SU-DHL-6 (cell line): ENCODE results near the gene TWIST2.

Experiments used
- H2AFZ ChIP-seq: fragments of 200-600 bp; sonication (generic); 2 replicates; pipeline ENCODE4 v1.6.1; 2014; ENCODE audit warnings: low read depth, mild to moderate bottlenecking, moderate library complexity, mixed read lengths, antibody characterized with exemption, low read length; ENCODE audit not compliant: severe bottlenecking
- H3F3A ChIP-seq: fragments of 200-600 bp; shearing (Covaris generic); 2 replicates; pipeline ENCODE4 v1.6.0; 2016; ENCODE audit warnings: antibody characterized with exemption, mild to moderate bottlenecking; ENCODE audit not compliant: insufficient read depth
- H3K27ac ChIP-seq: fragments of 200-600 bp; sonication (generic); 2 replicates; pipeline ENCODE4 v1.5.1; 2016; ENCODE audit warnings: low read depth, mild to moderate bottlenecking, low read length, moderate library complexity, mixed read lengths
- H3K27me3 ChIP-seq: fragments of 200-600 bp; sonication (generic), shearing (Covaris generic); 2 replicates; pipeline ENCODE4 v1.6.0; 2014; ENCODE audit warnings: mild to moderate bottlenecking, low read length
- H3K36me3 ChIP-seq: fragments of 200-600 bp; sonication (generic); 2 replicates; pipeline ENCODE4 v1.6.1; 2014; ENCODE audit warnings: mild to moderate bottlenecking, low read length, mixed read lengths
- H3K4me2 ChIP-seq: fragments of 300-600, 200-600 bp; shearing (Covaris generic), sonication (generic); 2 replicates; pipeline ENCODE4 v1.6.0; 2014; ENCODE audit warnings: low read length, low read depth, mild to moderate bottlenecking; ENCODE audit not compliant: poor library complexity, severe bottlenecking
- H3K4me3 ChIP-seq: fragments of 200-600 bp; sonication (generic); 2 replicates; pipeline ENCODE4 v1.5.1; 2014; ENCODE audit warnings: antibody characterized with exemption, low read length, mild to moderate bottlenecking, mixed read lengths; ENCODE audit not compliant: insufficient read depth, poor library complexity, severe bottlenecking
- H3K79me2 ChIP-seq: fragments of 200-600 bp; sonication (generic); 2 replicates; pipeline ENCODE4 v1.6.1; 2014; ENCODE audit warnings: mild to moderate bottlenecking, low read length, moderate library complexity; ENCODE audit not compliant: insufficient read depth
- H3K9ac ChIP-seq: fragments of 200-600 bp; sonication (generic); 2 replicates; pipeline ENCODE4 v1.7.0; 2014; ENCODE audit warnings: mild to moderate bottlenecking, low read length
- H3K9me2 ChIP-seq: fragments of 200-600 bp; sonication (generic); replicated peaks from 2 replicates; pipeline ENCODE4 v1.6.1; 2014; ENCODE audit warnings: low read length; ENCODE audit not compliant: insufficient read depth
- H3K9me3 ChIP-seq: fragments of 200-600 bp; sonication (generic); 2 replicates; pipeline ENCODE4 v1.6.1; 2014; ENCODE audit warnings: low read length, mixed read lengths; ENCODE audit not compliant: insufficient read depth
- H4K20me1 ChIP-seq: fragments of 200-600 bp; sonication (generic); 2 replicates; pipeline ENCODE4 v1.6.1; 2014; ENCODE audit warnings: low read depth, mild to moderate bottlenecking, antibody characterized with exemption, low read length, moderate library complexity, mixed read lengths
- EZH2phosphoT487 ChIP-seq: fragments of 200-600 bp; sonication (generic), shearing (Covaris generic); conservative IDR thresholded peaks from 2 replicates; pipeline ENCODE4 v1.6.1; 2018; ENCODE audit warnings: mild to moderate bottlenecking, antibody characterized with exemption, low read length, moderate library complexity, mixed read lengths
- TF ChIP-seq, protein P1 (sequence below): fragments of 200-600 bp; sonication (generic); IDR thresholded peaks from one replicate; pipeline ENCODE4 v1.5.1; 2017; ENCODE audit warnings: antibody characterized with exemption, mild to moderate bottlenecking, low read length, moderate library complexity; ENCODE audit not compliant: insufficient read depth, poor library complexity, severe bottlenecking

Gene TWIST2

DNA sequence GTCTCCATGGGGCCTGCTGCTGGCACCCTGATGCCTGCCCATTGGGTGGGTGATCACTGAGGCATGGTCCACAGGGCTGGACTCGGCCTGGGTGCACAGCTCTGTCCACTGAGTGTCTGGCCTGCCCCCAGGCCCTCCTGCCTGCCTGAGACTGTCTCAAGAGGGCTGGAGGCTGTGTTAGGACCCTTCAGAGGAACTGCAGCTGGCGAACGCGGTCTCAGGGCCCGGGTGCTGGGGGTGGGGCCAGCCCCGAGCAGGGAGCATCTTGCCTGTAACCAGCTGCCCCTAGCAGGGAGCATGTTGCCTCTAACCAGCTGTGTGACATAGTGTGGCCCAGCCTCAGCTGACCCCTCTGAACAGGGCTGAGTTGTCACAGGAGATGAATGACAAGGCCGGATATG is 50.0 kb downstream of the TWIST2 start:
- Histone ChIP-seq H3K4me3 (no peak overlapping the region), H3K27me3 (no peaks in the 10 kb centered on the region; the same call in 1 of the 2 replicates), H3K9me3 (no peaks in the 10 kb centered on the region), H3K79me2 (no peaks in the 10 kb centered on the region), H3K4me2 (no peak overlapping the region), H4K20me1 (no peaks in the 10 kb centered on the region), H3K27ac (no peak overlapping the region), H2AFZ (no peak overlapping the region), H3F3A (no peaks in the 10 kb centered on the region), H3K36me3 (no peaks in the 10 kb centered on the region), H3K9ac (no peak overlapping the region), H3K9me2 (no peaks in the 10 kb centered on the region)
- TF ChIP-seq, protein P1, sequence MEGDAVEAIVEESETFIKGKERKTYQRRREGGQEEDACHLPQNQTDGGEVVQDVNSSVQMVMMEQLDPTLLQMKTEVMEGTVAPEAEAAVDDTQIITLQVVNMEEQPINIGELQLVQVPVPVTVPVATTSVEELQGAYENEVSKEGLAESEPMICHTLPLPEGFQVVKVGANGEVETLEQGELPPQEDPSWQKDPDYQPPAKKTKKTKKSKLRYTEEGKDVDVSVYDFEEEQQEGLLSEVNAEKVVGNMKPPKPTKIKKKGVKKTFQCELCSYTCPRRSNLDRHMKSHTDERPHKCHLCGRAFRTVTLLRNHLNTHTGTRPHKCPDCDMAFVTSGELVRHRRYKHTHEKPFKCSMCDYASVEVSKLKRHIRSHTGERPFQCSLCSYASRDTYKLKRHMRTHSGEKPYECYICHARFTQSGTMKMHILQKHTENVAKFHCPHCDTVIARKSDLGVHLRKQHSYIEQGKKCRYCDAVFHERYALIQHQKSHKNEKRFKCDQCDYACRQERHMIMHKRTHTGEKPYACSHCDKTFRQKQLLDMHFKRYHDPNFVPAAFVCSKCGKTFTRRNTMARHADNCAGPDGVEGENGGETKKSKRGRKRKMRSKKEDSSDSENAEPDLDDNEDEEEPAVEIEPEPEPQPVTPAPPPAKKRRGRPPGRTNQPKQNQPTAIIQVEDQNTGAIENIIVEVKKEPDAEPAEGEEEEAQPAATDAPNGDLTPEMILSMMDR: no peak
- TF ChIP-seq EZH2phosphoT487: no peak

DNA sequence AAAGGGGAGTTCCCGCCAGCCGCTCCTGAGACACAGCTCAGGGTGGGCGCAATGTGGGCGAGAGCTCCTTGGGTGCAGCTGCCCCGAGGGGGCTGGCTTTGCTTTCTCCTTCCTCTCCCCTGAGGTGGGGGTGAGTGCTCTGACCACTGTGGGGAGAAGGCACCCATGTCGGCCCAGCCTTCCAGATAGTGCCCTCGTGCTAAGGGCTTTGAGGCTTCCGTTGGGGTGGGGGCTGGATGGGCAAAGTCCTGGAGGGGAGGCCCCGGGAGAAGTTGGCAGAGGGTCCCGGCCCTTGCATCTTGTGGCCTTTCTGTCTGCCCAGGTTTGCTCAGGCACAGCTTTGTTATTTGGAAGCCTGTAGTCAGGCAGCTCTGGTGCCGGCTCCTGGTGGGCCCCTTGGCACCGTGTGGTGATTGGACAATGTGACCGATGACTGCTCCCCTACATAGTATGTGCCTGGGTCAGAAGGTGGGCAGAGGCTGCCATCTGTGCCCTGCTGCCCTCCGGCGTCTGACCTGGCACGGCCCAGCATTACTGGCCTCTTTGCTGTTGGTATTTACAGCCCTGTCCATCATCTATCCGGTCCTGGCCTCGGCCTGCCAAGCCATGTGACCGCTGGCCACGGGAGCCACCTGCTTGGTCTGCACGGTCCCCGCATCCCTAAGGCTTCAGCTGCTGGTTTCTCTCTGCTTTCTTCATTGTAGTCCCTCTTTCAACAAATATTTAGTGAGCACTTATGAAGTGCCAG is 50.8 kb downstream of the TWIST2 start:
- no peaks in the 10 kb centered on the region for H4K20me1 ChIP-seq
- no peak overlapping the region for H3K4me2 ChIP-seq
- H3K36me3 ChIP-seq: no peaks in the 10 kb centered on the region
- TF ChIP-seq, protein P1: no peak
- no peak for TF ChIP-seq EZH2phosphoT487
- H2AFZ ChIP-seq: no peak overlapping the region
- no peaks in the 10 kb centered on the region for H3K9me3 ChIP-seq
- no peak overlapping the region for H3K4me3 ChIP-seq
- H3K9me2 ChIP-seq: no peaks in the 10 kb centered on the region
- no peaks in the 10 kb centered on the region for H3K27me3 ChIP-seq
- no peaks in the 10 kb centered on the region for H3F3A ChIP-seq
- no peak overlapping the region for H3K9ac ChIP-seq
- no peaks in the 10 kb centered on the region for H3K79me2 ChIP-seq
- no peak overlapping the region for H3K27ac ChIP-seq

DNA sequence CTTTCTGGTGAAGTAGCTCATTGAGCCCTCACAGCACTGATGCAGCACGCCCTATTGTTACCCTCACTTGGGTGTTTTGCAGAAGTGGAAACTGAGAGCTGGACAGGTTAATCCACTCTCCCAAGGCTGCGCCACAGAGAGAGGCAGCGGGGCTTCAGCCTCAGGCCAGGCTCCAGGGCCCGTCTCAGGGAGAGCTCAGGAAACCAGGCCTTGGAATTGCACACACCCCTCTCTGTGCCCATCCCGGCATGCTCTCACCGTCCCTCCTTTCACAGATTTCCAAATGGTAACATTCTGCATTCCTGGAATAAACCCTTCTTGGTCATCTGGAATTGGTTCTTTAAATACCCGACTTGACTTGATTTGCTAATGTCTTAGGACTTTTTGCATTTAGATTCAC is 51.5 kb downstream of the TWIST2 start:
- Histone ChIP-seq H3K27me3 (no peaks in the 10 kb centered on the region), H3K9me3 (no peaks in the 10 kb centered on the region), H3K27ac (no peak overlapping the region), H3K9ac (no peak overlapping the region), H2AFZ (no peak overlapping the region), H3K4me2 (no peak overlapping the region), H3K79me2 (no peaks in the 10 kb centered on the region), H3K4me3 (no peak overlapping the region), H3K9me2 (no peaks in the 10 kb centered on the region), H3K36me3 (no peaks in the 10 kb centered on the region), H3F3A (no peaks in the 10 kb centered on the region), H4K20me1 (no peaks in the 10 kb centered on the region)
- no peak for TF ChIP-seq EZH2phosphoT487
- TF ChIP-seq, protein P1: no peak
